Right atrium auricular region (tissue), 2 donors: ENCODE measurements around the gene HSPA2. TPM values are rescaled to one million over a fixed set of nuclear protein-coding genes. Genes with fewer than 3 reads are reported as not detected.
"Not testable (repeated sequence)": the region's sequence is repeated elsewhere in the genome, so short reads cannot be mapped to it uniquely, and the experiment has no call there.

Source experiments
- DNase-seq: peaks from one replicate; pipeline ENCODE4 v3.0.0-alpha.2; 2019; ENCODE audit warnings: low spot score
- H3K27ac ChIP-seq, 2 donors: fragments of 200-600 bp; sonication (generic); 1 replicate in 1 of 2; 2 replicates in 1 of 2; pipeline ENCODE4 v1.5.1; 2016 to 2019
- H3K27me3 ChIP-seq, 2 donors: fragments of 200-600 bp; sonication (generic); one replicate each; pipeline versions ENCODE4 v1.5.1 to v1.6.0; 2017 to 2019
- H3K36me3 ChIP-seq: fragments of 200-600 bp; sonication (generic); one replicate; pipeline ENCODE4 v1.5.1; 2016
- H3K4me1 ChIP-seq, 2 donors: fragments of 200-600 bp; sonication (generic); one replicate each; pipeline versions ENCODE4 v1.5.1 to v1.6.0; 2017 to 2019
- H3K4me3 ChIP-seq, 2 donors: fragments of 200-600 bp; sonication (generic); 1 replicate in 1 of 2; 2 replicates in 1 of 2; pipeline ENCODE4 v1.5.1; 2017 to 2019; ENCODE audit warnings: mild to moderate bottlenecking in 1 of 2, moderate library complexity in 1 of 2
- H3K9me3 ChIP-seq, 2 donors: fragments of 200-600 bp; sonication (generic); one replicate each; pipeline ENCODE4 v1.5.1; 2019
- total RNA-seq, 2 donors: library from RNA; depleted of rRNA; stranded (reverse); fragments of >200 nt; gene quantifications; one replicate each; pipeline ENCODE4 v1.1.0, GENCODE V29; 2016
- TF ChIP-seq, protein P1 (sequence below), 2 donors: fragments of 200-600 bp; sonication (generic); IDR thresholded peaks; one replicate each; pipeline ENCODE4 v1.5.1; 2019; ENCODE audit warnings: antibody characterized with exemption in 2 of 2

HSPA2 gene
- total RNA-seq, 2 donors from 2014 or later: 64.9 to 151 TPM

DNA sequence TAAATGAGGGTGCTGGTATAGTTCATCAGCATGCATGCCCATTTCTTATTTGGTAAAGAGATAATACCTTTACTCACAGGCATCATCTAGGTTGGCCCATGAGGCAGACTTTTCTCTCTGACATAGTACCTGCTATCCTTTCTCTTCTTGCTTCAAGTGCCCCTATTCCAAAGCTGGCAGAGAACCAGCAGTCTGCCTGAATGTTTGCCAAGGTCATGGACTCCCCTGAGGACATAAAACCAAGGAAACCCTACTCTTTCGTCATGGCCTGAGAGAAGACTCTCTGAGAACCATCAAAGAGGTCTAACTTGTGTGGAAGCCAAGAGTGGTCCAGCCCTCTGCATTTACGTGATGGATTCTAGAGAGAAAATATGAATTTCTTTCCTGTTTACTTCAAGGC, 21.1 kb downstream of the HSPA2 start:
- Histone ChIP-seq H3K4me1 (peaks cover 0 to 3% of the 10 kb centered on the region in 2 donors), H3K36me3 (no peaks in the 10 kb centered on the region), H3K4me3 (no peak overlapping the region), H3K27ac (no peak overlapping the region), H3K9me3 (no peaks in the 10 kb centered on the region), H3K27me3 (no peaks in the 10 kb centered on the region)
- no peak for DNase-seq
- TF ChIP-seq, protein P1, sequence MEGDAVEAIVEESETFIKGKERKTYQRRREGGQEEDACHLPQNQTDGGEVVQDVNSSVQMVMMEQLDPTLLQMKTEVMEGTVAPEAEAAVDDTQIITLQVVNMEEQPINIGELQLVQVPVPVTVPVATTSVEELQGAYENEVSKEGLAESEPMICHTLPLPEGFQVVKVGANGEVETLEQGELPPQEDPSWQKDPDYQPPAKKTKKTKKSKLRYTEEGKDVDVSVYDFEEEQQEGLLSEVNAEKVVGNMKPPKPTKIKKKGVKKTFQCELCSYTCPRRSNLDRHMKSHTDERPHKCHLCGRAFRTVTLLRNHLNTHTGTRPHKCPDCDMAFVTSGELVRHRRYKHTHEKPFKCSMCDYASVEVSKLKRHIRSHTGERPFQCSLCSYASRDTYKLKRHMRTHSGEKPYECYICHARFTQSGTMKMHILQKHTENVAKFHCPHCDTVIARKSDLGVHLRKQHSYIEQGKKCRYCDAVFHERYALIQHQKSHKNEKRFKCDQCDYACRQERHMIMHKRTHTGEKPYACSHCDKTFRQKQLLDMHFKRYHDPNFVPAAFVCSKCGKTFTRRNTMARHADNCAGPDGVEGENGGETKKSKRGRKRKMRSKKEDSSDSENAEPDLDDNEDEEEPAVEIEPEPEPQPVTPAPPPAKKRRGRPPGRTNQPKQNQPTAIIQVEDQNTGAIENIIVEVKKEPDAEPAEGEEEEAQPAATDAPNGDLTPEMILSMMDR (IDR thresholded peaks at IDR 0.05): no peak

DNA sequence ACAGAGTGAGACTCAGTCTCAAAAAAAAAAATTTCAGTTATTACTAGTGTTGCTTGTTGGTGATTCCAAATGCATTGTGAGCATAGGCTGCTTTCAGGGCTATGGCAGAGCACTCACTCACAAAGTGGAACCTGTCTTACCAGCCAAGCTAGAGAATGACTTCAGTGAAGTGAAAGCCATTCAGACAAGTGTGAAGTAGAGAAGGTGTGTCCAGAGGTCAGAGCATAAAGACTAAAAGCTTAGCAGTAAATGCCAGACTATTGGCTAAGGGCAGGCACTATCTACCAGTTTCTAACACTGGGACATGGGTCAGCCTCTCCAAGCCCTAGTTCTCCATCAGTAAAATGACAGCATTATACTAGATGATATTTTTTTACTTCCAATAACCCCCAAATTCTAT, 21.9 kb downstream of the HSPA2 start:
- TF ChIP-seq, protein P1 (IDR thresholded peaks at IDR 0.05): no peak
- Histone ChIP-seq H3K27ac (no peak overlapping the region), H3K4me3 (no peak overlapping the region), H3K9me3 (no peaks in the 10 kb centered on the region), H3K27me3 (no peaks in the 10 kb centered on the region), H3K4me1 (peaks cover 0 to 10% of the 10 kb centered on the region in 2 donors), H3K36me3 (no peaks in the 10 kb centered on the region)
- no peak for DNase-seq

DNA sequence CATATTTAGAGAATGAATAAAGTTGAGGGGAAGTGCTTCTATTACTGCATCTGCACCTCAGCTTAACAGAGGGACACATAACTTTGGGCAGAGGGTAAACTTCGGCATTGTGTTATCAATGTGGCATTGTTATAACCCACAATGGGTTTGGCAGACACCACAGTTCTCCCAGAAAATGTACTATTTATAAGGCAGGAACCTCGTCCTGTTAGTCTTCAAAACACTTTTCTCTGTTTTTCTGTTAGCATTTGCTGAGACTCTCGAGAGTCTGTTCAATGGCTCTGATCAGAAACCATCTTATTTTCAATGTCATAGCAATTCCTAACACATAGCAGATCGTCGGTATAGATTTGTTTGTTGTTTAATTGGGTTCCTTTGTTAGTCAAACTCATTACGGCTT, 23.2 kb downstream of the HSPA2 start:
- Histone ChIP-seq H3K4me3 (no peak overlapping the region), H3K4me1 (peaks cover 0 to 16% of the 10 kb centered on the region in 2 donors), H3K27me3 (no peaks in the 10 kb centered on the region), H3K36me3 (no peaks in the 10 kb centered on the region), H3K9me3 (no peaks in the 10 kb centered on the region), H3K27ac (no peak overlapping the region)
- no peak for DNase-seq
- TF ChIP-seq, protein P1 (IDR thresholded peaks at IDR 0.05): no peak

DNA sequence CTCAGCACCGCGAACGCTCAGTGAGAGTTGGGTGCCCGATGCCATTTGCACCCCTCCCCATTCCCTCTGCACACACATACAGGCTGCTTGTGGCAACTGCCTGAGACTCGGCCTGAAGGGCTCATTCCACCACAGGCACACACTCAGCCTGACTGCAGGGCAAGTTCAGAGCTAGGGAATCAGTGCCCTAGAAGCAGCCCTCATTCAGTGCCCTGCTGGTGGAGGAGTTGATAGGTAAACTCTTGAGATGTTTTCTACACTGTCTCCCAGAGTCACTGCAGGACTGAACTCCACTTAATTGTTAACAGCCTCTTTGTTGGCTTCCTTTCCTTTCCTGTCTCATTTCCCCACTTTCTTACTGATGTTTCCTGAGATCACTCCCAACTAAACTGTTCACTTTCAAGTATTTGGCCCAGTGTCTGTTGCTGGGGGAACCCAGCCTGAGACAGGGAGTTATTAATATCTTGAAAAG, 26.1 kb downstream of the HSPA2 start:
- Histone ChIP-seq H3K4me1 (peaks cover 0 to 32% of the 10 kb centered on the region in 2 donors), H3K4me3 (no peak overlapping the region)

DNA sequence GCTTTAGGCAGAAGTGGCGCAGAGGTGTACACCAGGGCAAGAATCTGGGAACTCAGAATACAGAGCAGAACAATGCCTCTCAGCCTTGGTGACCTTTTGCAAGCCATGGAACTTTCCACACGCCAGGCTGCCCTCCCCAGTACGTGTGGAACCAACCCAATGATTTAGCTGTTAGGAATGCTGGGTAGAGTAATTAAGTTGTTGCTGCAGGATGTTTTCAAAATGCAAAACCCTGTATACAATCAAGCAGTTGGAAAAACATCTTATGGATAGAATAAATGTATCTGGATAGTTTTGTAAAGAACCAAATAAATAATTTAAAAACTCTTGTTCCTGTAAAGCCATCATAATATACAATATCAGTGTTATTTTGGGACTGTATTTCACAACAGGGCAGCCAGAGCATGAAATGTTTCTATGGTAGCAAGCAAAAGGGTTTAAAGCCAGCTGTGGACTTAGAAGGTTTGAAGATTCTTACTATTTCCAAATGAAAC, 28.6 kb downstream of the HSPA2 start:
- Histone ChIP-seq H3K27me3 (no peaks in the 10 kb centered on the region), H3K4me1 (peaks cover 0 to 42% of the 10 kb centered on the region in 2 donors), H3K9me3 (no peaks in the 10 kb centered on the region), H3K27ac (peak overlapping the region; percentile 62 to 68), H3K4me3 (no peak overlapping the region), H3K36me3 (no peaks in the 10 kb centered on the region)
- DNase-seq: peak; percentile 85
- TF ChIP-seq, protein P1 (IDR thresholded peaks at IDR 0.05): no peak

More for the DNA sequence above, 26.1 kb downstream of the HSPA2 start:
- H3K36me3 ChIP-seq: no peaks in the 10 kb centered on the region
- H3K27me3 ChIP-seq: no peaks in the 10 kb centered on the region
- H3K9me3 ChIP-seq: no peaks in the 10 kb centered on the region
- TF ChIP-seq, protein P1 (IDR thresholded peaks at IDR 0.05): no peak
- no peak for DNase-seq
- H3K27ac ChIP-seq: peak overlapping the region in 1 of 2 donors; percentile 55

DNA sequence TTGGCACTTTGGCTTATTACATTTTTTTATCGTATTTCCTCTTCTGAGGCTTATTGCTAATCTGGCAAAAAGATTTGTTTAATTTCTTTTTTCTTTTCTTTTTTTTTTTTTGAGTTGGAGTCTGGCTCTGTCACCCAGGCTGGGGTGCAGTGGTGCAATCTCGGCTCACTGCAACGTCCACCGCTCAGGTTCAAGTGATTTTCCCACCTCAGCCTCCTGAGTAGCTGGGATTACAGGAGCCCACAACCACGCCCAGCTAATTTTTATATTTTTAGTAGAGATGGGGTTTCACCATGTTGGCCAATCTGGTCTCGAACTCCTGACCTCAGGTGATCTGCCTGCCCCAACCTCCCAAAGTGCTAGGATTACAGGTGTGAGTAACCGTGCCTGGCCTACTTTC, 29.1 kb downstream of the HSPA2 start:
- not testable (repeated sequence) for H3K9me3 ChIP-seq, H3K27me3 ChIP-seq, H3K36me3 ChIP-seq, DNase-seq, H3K4me3 ChIP-seq
- peaks cover 0 to 42% of the 10 kb centered on the region in 2 donors for H3K4me1 ChIP-seq
- peak overlapping the region; percentile 62 to 68 for H3K27ac ChIP-seq
